PC-3 (cell line): Measurements from ENCODE around the gene TMEM132D. TPM values are rescaled to one million over a fixed set of nuclear protein-coding genes. Genes with fewer than 3 reads are reported as not detected.

Experiments used
- ATAC-seq: fragments of 200-7000 bp; cut with Tn5 transposase; 2 replicates; pipeline ENCODE4 v1.9.1; 2020; ENCODE audit warnings: mild to moderate bottlenecking, moderate library complexity
- BruUV-seq: library from RNA; stranded (reverse); fragments of 400-500 nt; replicated peaks from 2 replicates; lab custom pipeline; 2021; lab: Mats Ljungman, UMichigan
- CTCF ChIA-PET: fragments of 300-600 bp; sonication (Branson Sonifier 250); formaldehyde crosslinking; loops from one replicate; lab custom pipeline; 2022; ENCODE audit warnings: antibody characterized with exemption; lab: Charles Lee
- POLR2A ChIA-PET: fragments of 300-600 bp; sonication (Branson Sonifier 250); formaldehyde crosslinking; loops from one replicate; lab custom pipeline; 2022; ENCODE audit warnings: antibody characterized with exemption; ENCODE audit not compliant: unreplicated experiment; lab: Charles Lee
- DNase-seq: peaks from one replicate; pipeline ENCODE4 v3.0.0-alpha.2; 2015
- H2AFZ ChIP-seq: fragments of 300-600 bp; sonication (generic); 2 replicates; pipeline ENCODE4 v1.6.0; 2016; ENCODE audit warnings: antibody characterized with exemption, low read length
- H3F3A ChIP-seq: fragments of 300-600 bp; sonication (generic); one replicate; pipeline ENCODE4 v1.6.0; 2017; ENCODE audit warnings: antibody characterized with exemption, low read length, control low read depth, mild to moderate bottlenecking; ENCODE audit not compliant: unreplicated experiment
- H3K27ac ChIP-seq: fragments of 300-600 bp; sonication (generic); 2 replicates; pipeline ENCODE4 v1.5.1; 2016; ENCODE audit warnings: mild to moderate bottlenecking, low read length
- H3K27me3 ChIP-seq: fragments of 300-600 bp; sonication (generic); 2 replicates; pipeline ENCODE4 v1.6.1; 2016; ENCODE audit warnings: low read length, mixed read lengths
- H3K36me3 ChIP-seq: fragments of 300-600 bp; sonication (generic); 2 replicates; pipeline ENCODE4 v1.6.1; 2016; ENCODE audit warnings: low read depth, mixed run types, low read length, mixed read lengths
- H3K4me1 ChIP-seq: fragments of 300-600 bp; sonication (generic); 2 replicates; pipeline ENCODE4 v1.5.1; 2016; ENCODE audit warnings: low read length; ENCODE audit not compliant: insufficient read depth
- H3K4me2 ChIP-seq: fragments of 300-600 bp; sonication (generic); 2 replicates; pipeline ENCODE4 v1.6.0; 2016; ENCODE audit warnings: low read length
- H3K4me3 ChIP-seq: fragments of 300-600 bp; sonication (generic); 2 replicates; pipeline ENCODE4 v1.5.1; 2016; ENCODE audit warnings: mild to moderate bottlenecking, low read length, mixed read lengths
- H3K79me2 ChIP-seq: fragments of 300-600 bp; sonication (generic); 2 replicates; pipeline ENCODE4 v1.6.1; 2017; ENCODE audit warnings: low read length, mixed read lengths
- H3K9ac ChIP-seq: fragments of 300-600 bp; sonication (generic); 2 replicates; pipeline ENCODE4 v1.6.0; 2016; ENCODE audit warnings: mild to moderate bottlenecking, low read length
- H3K9me2 ChIP-seq: fragments of 300-600 bp; sonication (generic); replicated peaks from 2 replicates; pipeline ENCODE4 v1.6.1; 2016; ENCODE audit warnings: mixed run types, low read length, mixed read lengths
- H3K9me3 ChIP-seq: fragments of 300-600 bp; sonication (generic); 2 replicates; pipeline ENCODE4 v1.6.1; 2016; ENCODE audit warnings: low read length, mixed read lengths
- H4K20me1 ChIP-seq: fragments of 300-600 bp; sonication (generic); 2 replicates; pipeline ENCODE4 v1.6.1; 2016; ENCODE audit warnings: low read length, mixed read lengths
- CTCF ChIP-seq: fragments of 300-600 bp; sonication (generic); conservative IDR thresholded peaks from 2 replicates; pipeline ENCODE4 v1.5.1; 2017; ENCODE audit warnings: antibody characterized with exemption, low read depth, mild to moderate bottlenecking, low read length
- EZH2 ChIP-seq: fragments of 300-600 bp; sonication (generic); IDR thresholded peaks from one replicate; pipeline ENCODE4 v1.6.1; 2017; ENCODE audit warnings: antibody characterized with exemption, mild to moderate bottlenecking, low read length; ENCODE audit not compliant: unreplicated experiment
- EZH2phosphoT487 ChIP-seq: fragments of 300-600 bp; sonication (generic); IDR thresholded peaks from 2 replicates; pipeline ENCODE4 v1.6.1; 2018; ENCODE audit warnings: mild to moderate bottlenecking, antibody characterized with exemption, low read length, borderline replicate concordance
- intact Hi-C: fragments of 100-400 bp; cut with micrococcal nuclease; formaldehyde crosslinking; loops from 2 replicates; pipeline ENCODE4 v1.9.0; 2023
- total RNA-seq: library from RNA; depleted of rRNA; stranded (reverse); fragments of >200 nt; gene quantifications from 2 replicates; pipeline ENCODE4 v1.2.3, GENCODE V29; 2014

The TMEM132D gene
- total RNA-seq, 1 experiment from 2014 or later, result not detected

DNA sequence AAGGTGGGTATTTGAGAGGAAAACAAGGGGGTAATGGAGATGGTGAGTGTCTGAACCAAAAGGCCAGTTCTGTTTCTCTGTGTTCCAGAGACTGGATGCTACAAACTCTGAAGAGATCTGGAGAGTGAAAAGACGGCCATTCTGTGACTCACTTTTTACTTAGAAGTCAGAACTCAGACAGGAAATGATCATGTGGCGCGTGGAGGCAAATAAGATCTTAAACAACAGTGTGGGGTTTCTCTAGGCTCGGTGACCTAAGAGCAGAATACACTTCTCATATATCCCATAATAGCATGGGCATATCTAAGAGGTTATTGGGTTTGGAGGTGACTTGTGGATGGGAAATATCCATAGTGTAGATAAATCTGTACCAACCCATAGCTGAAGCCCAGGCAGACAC is 463.5 kb downstream of the TMEM132D start:
- Histone ChIP-seq H3K79me2 (no peaks in the 10 kb centered on the region), H2AFZ (no peak overlapping the region), H3K9ac (no peak overlapping the region), H3K27me3 (0 out of 2 replicates have a peak, but pooled peaks cover 5% of the 10 kb centered on the region), H3K4me2 (no peak overlapping the region), H4K20me1 (no peaks in the 10 kb centered on the region), H3K36me3 (no peaks in the 10 kb centered on the region), H3K4me1 (no peaks in the 10 kb centered on the region), H3K9me2 (no peaks in the 10 kb centered on the region), H3K9me3 (no peaks in the 10 kb centered on the region; the same call in 1 of the 2 replicates), H3K27ac (no peak overlapping the region), H3K4me3 (no peak overlapping the region), H3F3A (no peaks in the 10 kb centered on the region)
- DNase-seq (no peak), ATAC-seq (no peak)
- BruUV-seq, result no TSS peak
- intact Hi-C loops, result no loop called here
- CTCF ChIA-PET, result no interaction called here
- POLR2A ChIA-PET, result no interaction called here
- TF ChIP-seq EZH2phosphoT487 (no peak), CTCF (no peak), EZH2 (no peak)

DNA sequence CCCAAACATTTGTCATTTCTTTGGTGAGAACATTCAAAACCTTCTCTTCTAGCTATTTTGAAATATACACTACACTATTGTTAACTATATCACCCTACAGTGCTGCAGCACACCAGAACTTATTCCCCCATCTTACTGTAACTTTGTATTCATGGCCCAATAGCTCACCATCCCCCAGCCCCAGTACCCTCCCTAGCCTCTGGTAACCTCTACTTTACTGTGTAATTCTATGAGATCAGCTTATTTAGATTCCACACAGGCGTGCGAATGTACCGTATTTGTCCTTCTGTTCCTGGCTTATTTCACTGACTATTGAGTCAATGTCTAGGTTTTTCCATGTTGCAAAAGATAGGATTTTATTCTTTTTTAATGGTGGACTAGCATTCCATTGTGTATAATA is 469.0 kb downstream of the TMEM132D start:
- intact Hi-C loops, result no loop called here
- ATAC-seq, result no peak
- TF ChIP-seq EZH2 (no peak), CTCF (no peak), EZH2phosphoT487 (no peak)
- ChIA-PET CTCF (no interaction called here), POLR2A (no interaction called here)
- Histone ChIP-seq H3K4me1 (no peaks in the 10 kb centered on the region), H3K27me3 (no peaks in the 10 kb centered on the region), H3F3A (no peaks in the 10 kb centered on the region), H3K9me3 (peaks cover 7% of the 10 kb centered on the region; the same call in 1 of the 2 replicates), H3K36me3 (no peaks in the 10 kb centered on the region), H3K4me3 (no peak overlapping the region), H2AFZ (no peak overlapping the region), H3K9ac (no peak overlapping the region), H4K20me1 (no peaks in the 10 kb centered on the region), H3K27ac (no peak overlapping the region), H3K9me2 (no peaks in the 10 kb centered on the region), H3K79me2 (no peaks in the 10 kb centered on the region), H3K4me2 (no peak overlapping the region)
- no TSS peak for BruUV-seq
- DNase-seq, result no peak

GRCh38 chr12:129428240-129428936 is 475.4 kb downstream of the TMEM132D start:
- no peak for ATAC-seq

More at GRCh38 chr12:129428240-129428936, 475.4 kb downstream of the TMEM132D start:
- intact Hi-C loops, result no loop called here
- H3K79me2 ChIP-seq, result no peaks in the 10 kb centered on the region
- BruUV-seq, result no TSS peak
- no peaks in the 10 kb centered on the region for H3K4me1 ChIP-seq
- H3K4me2 ChIP-seq, result no peak overlapping the region
- H3K9me2 ChIP-seq, result no peaks in the 10 kb centered on the region
- ChIA-PET POLR2A (no interaction called here), CTCF (no interaction called here)
- H4K20me1 ChIP-seq, result no peaks in the 10 kb centered on the region
- H3K9ac ChIP-seq, result no peak overlapping the region
- no peaks in the 10 kb centered on the region for H3K27me3 ChIP-seq
- no peak overlapping the region for H2AFZ ChIP-seq
- TF ChIP-seq EZH2, result no peak
- no peak for TF ChIP-seq EZH2phosphoT487
- no peak for TF ChIP-seq CTCF
- H3K9me3 ChIP-seq, result 0 out of 2 replicates have a peak, but pooled peaks cover 7% of the 10 kb centered on the region
- DNase-seq, result no peak
- no peaks in the 10 kb centered on the region for H3F3A ChIP-seq
- no peak overlapping the region for H3K4me3 ChIP-seq
- no peak overlapping the region for H3K27ac ChIP-seq
- H3K36me3 ChIP-seq, result no peaks in the 10 kb centered on the region
